OCI-LY7 (cell line): ENCODE measurements around the gene RPL13.

Source experiments
- CTCF ChIP-seq: fragments of 200-600 bp; sonication (generic); conservative IDR thresholded peaks from 2 replicates; pipeline ENCODE4 v1.5.1; 2014; ENCODE audit warnings: mild to moderate bottlenecking, antibody characterized with exemption, low read length, moderate library complexity, mixed read lengths
- EZH2phosphoT487 ChIP-seq: fragments of 200-600 bp; sonication (generic); IDR thresholded peaks from 2 replicates; pipeline ENCODE4 v1.6.1; 2018; ENCODE audit warnings: low read depth, borderline replicate concordance, mild to moderate bottlenecking, mixed run types, antibody characterized with exemption, low read length, moderate library complexity, mixed read lengths

GRCh38 chr16:89529097-89529496 is 31.4 kb upstream of the RPL13 start:
- TF ChIP-seq CTCF (no peak), EZH2phosphoT487 (no peak)
